ENCODE data around the gene FAH. TPM values are rescaled to one million over a fixed set of nuclear protein-coding genes. Genes with fewer than 3 reads are reported as not detected.

FAH gene
- polyA plus RNA-seq, 1 donor from 2014 or later, result 3.1 TPM

- Histone ChIP-seq H3F3A (ENCODE audit: insufficient read depth, low read length, poor library complexity, severe bottlenecking) (no peaks in the 10 kb centered on the region), H3K27ac (ENCODE audit: low read length) (no peak overlapping the region), H4K20me1 (ENCODE audit: insufficient read depth) (no peaks in the 10 kb centered on the region)
Observed at GRCh38 chr15:80217327-80217900, 64.6 kb downstream of the FAH start.

GRCh38 chr15:80219955-80220354 is 67.2 kb downstream of the FAH start:
- Histone ChIP-seq H3K79me2 (replicated peaks; ENCODE audit: insufficient read depth, low read length) (no peaks in the 10 kb centered on the region), H3F3A (ENCODE audit: insufficient read depth, low read length, poor library complexity, severe bottlenecking) (no peaks in the 10 kb centered on the region), H3K36me3 (ENCODE audit: insufficient read depth, low read length) (no peaks in the 10 kb centered on the region), H3K9ac (ENCODE audit: low read length) (no peak overlapping the region), H3K4me3 (ENCODE audit: low read length) (no peak overlapping the region), H3K9me3 (ENCODE audit: low read length) (no peaks in the 10 kb centered on the region), H3K27me3 (ENCODE audit: insufficient read depth, low read depth, low read length) (no peaks in the 10 kb centered on the region), H3K4me2 (ENCODE audit: low read length) (no peak overlapping the region), H3K27ac (ENCODE audit: low read length) (no peak overlapping the region), H4K20me1 (ENCODE audit: insufficient read depth) (no peaks in the 10 kb centered on the region), H2AFZ (ENCODE audit: low read depth, low read length) (no peak overlapping the region), H3K9me2 (ENCODE audit: insufficient read depth, low read length) (no peaks in the 10 kb centered on the region)
- TF ChIP-seq RAD21 (conservative IDR thresholded peaks at IDR 0.05), result no peak
- TF ChIP-seq EZH2 (IDR thresholded peaks at IDR 0.05; ENCODE audit: borderline replicate concordance, insufficient read depth, low read length, poor library complexity, severe bottlenecking), result no peak

More at GRCh38 chr15:80217327-80217900, 64.6 kb downstream of the FAH start:
- no peak overlapping the region for H3K9ac ChIP-seq (ENCODE audit: low read length)
- TF ChIP-seq MXI1 (conservative IDR thresholded peaks at IDR 0.05; ENCODE audit: poor library complexity, severe bottlenecking) (no peak), RAD21 (conservative IDR thresholded peaks at IDR 0.05) (no peak), EP300 (conservative IDR thresholded peaks at IDR 0.05; ENCODE audit: poor library complexity, severe bottlenecking) (no peak)
- H3K9me2 ChIP-seq (ENCODE audit: insufficient read depth, low read length), result no peaks in the 10 kb centered on the region
- no peaks in the 10 kb centered on the region for H3K9me3 ChIP-seq (ENCODE audit: low read length)
- no peak overlapping the region for H3K4me3 ChIP-seq (ENCODE audit: low read length)
- H3K27me3 ChIP-seq (ENCODE audit: insufficient read depth, low read depth, low read length), result no peaks in the 10 kb centered on the region
- no peaks in the 10 kb centered on the region for H3K36me3 ChIP-seq (ENCODE audit: insufficient read depth, low read length)
- no peak overlapping the region for H2AFZ ChIP-seq (ENCODE audit: low read depth, low read length)
- no peak overlapping the region for H3K4me2 ChIP-seq (ENCODE audit: low read length)
- H3K79me2 ChIP-seq (replicated peaks; ENCODE audit: insufficient read depth, low read length), result no peaks in the 10 kb centered on the region

GRCh38 chr15:80228959-80229610 is 76.3 kb downstream of the FAH start:
- Histone ChIP-seq H3K9me3 (ENCODE audit: low read length) (no peaks in the 10 kb centered on the region), H3K9me2 (ENCODE audit: insufficient read depth, low read length) (no peaks in the 10 kb centered on the region), H2AFZ (ENCODE audit: low read depth, low read length) (no peak overlapping the region), H3K36me3 (ENCODE audit: insufficient read depth, low read length) (no peaks in the 10 kb centered on the region), H4K20me1 (ENCODE audit: insufficient read depth) (no peaks in the 10 kb centered on the region), H3K27ac (ENCODE audit: low read length) (no peak overlapping the region), H3K4me3 (ENCODE audit: low read length) (no peak overlapping the region), H3K27me3 (ENCODE audit: insufficient read depth, low read depth, low read length) (no peaks in the 10 kb centered on the region), H3K4me2 (ENCODE audit: low read length) (no peak overlapping the region), H3K9ac (ENCODE audit: low read length) (no peak overlapping the region), H3K79me2 (replicated peaks; ENCODE audit: insufficient read depth, low read length) (no peaks in the 10 kb centered on the region), H3F3A (ENCODE audit: insufficient read depth, low read length, poor library complexity, severe bottlenecking) (no peaks in the 10 kb centered on the region)
- TF ChIP-seq POLR2AphosphoS5 (IDR thresholded peaks at IDR 0.05) (no peak), RAD21 (conservative IDR thresholded peaks at IDR 0.05) (no peak), REST (IDR thresholded peaks at IDR 0.05; ENCODE audit: borderline replicate concordance) (no peak), EZH2 (IDR thresholded peaks at IDR 0.05; ENCODE audit: borderline replicate concordance, insufficient read depth, low read length, poor library complexity, severe bottlenecking) (no peak), SMC3 (conservative IDR thresholded peaks at IDR 0.05; ENCODE audit: poor library complexity) (no peak), TAF1 (IDR thresholded peaks at IDR 0.05; ENCODE audit: low read depth) (no peak), MXI1 (conservative IDR thresholded peaks at IDR 0.05; ENCODE audit: poor library complexity, severe bottlenecking) (no peak), EP300 (conservative IDR thresholded peaks at IDR 0.05; ENCODE audit: poor library complexity, severe bottlenecking) (no peak)
- TF ChIP-seq, protein P1, sequence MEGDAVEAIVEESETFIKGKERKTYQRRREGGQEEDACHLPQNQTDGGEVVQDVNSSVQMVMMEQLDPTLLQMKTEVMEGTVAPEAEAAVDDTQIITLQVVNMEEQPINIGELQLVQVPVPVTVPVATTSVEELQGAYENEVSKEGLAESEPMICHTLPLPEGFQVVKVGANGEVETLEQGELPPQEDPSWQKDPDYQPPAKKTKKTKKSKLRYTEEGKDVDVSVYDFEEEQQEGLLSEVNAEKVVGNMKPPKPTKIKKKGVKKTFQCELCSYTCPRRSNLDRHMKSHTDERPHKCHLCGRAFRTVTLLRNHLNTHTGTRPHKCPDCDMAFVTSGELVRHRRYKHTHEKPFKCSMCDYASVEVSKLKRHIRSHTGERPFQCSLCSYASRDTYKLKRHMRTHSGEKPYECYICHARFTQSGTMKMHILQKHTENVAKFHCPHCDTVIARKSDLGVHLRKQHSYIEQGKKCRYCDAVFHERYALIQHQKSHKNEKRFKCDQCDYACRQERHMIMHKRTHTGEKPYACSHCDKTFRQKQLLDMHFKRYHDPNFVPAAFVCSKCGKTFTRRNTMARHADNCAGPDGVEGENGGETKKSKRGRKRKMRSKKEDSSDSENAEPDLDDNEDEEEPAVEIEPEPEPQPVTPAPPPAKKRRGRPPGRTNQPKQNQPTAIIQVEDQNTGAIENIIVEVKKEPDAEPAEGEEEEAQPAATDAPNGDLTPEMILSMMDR (IDR thresholded peaks at IDR 0.05; ENCODE audit: poor library complexity, severe bottlenecking), result no peak

All from neural cell (in vitro differentiated cells).